Measurements from ENCODE around the gene GNS. TPM values are rescaled to one million over a fixed set of nuclear protein-coding genes. Genes with fewer than 3 reads are reported as not detected.

Gene GNS
- total RNA-seq, 1 experiment from 2014 or later: 74.9 TPM

GRCh38 chr12:64747695-64748094 lies 11.5 kb downstream of the GNS start:
- Histone ChIP-seq H3K9me3 (ENCODE audit: insufficient read depth, low read depth) (no peaks in the 10 kb centered on the region), H3K79me2 (ENCODE audit: low read depth) (no peaks in the 10 kb centered on the region), H3K27ac (no peak overlapping the region), H3K36me3 (ENCODE audit: low read depth) (peaks cover 34% of the 10 kb centered on the region), H3K4me2 (no peak overlapping the region), H3K27me3 (ENCODE audit: insufficient read depth, low read depth) (no peaks in the 10 kb centered on the region), H3F3A (ENCODE audit: insufficient read depth, low read depth) (peaks cover 24% of the 10 kb centered on the region), H3K4me1 (replicated peaks; ENCODE audit: insufficient read depth) (peaks cover 33% of the 10 kb centered on the region), H4K20me1 (ENCODE audit: insufficient read depth) (no peaks in the 10 kb centered on the region), H3K4me3 (no peak overlapping the region), H3K9me2 (ENCODE audit: insufficient read depth) (no peaks in the 10 kb centered on the region), H2AFZ (no peak overlapping the region)
- intact Hi-C loops (cut with micrococcal nuclease; ENCODE audit: unreplicated experiment): no loop called here
- ChIA-PET CTCF (no interaction called here), POLR2A (ENCODE audit: unreplicated experiment) (no interaction called here)
- DNase-seq: no peak
- BruUV-seq (replicated peaks): no TSS peak
- no peak for TF ChIP-seq EZH2 (IDR thresholded peaks at IDR 0.05; ENCODE audit: low read depth)
- no peak for TF ChIP-seq CTCF (conservative IDR thresholded peaks at IDR 0.05)

GRCh38 chr12:64746663-64747062 lies 12.5 kb downstream of the GNS start:
- no peaks in the 10 kb centered on the region for H3K27me3 ChIP-seq (ENCODE audit: insufficient read depth, low read depth)
- POLR2A ChIA-PET (ENCODE audit: unreplicated experiment): no interaction called here
- BruUV-seq (replicated peaks): no TSS peak
- TF ChIP-seq EZH2 (IDR thresholded peaks at IDR 0.05; ENCODE audit: low read depth) (no peak), CTCF (conservative IDR thresholded peaks at IDR 0.05) (no peak)
- H3F3A ChIP-seq (ENCODE audit: insufficient read depth, low read depth): peaks cover 24% of the 10 kb centered on the region
- intact Hi-C loops (cut with micrococcal nuclease; ENCODE audit: unreplicated experiment): no loop called here
- no peaks in the 10 kb centered on the region for H4K20me1 ChIP-seq (ENCODE audit: insufficient read depth)
- 0 out of 2 replicates have a peak overlapping the region, but pooled peaks have one; percentile 4 for H3K27ac ChIP-seq
- H2AFZ ChIP-seq: no peak overlapping the region
- CTCF ChIA-PET: no interaction called here
- H3K4me3 ChIP-seq: no peak overlapping the region
- H3K79me2 ChIP-seq (ENCODE audit: low read depth): no peaks in the 10 kb centered on the region
- no peaks in the 10 kb centered on the region for H3K9me2 ChIP-seq (ENCODE audit: insufficient read depth)
- H3K4me1 ChIP-seq (replicated peaks; ENCODE audit: insufficient read depth): peaks cover 30% of the 10 kb centered on the region
- H3K9me3 ChIP-seq (ENCODE audit: insufficient read depth, low read depth): no peaks in the 10 kb centered on the region
- DNase-seq: no peak
- H3K36me3 ChIP-seq (ENCODE audit: low read depth): peaks cover 41% of the 10 kb centered on the region
- no peak overlapping the region for H3K4me2 ChIP-seq

GRCh38 chr12:64745980-64746379 lies 13.2 kb downstream of the GNS start:
- Histone ChIP-seq H3F3A (ENCODE audit: insufficient read depth, low read depth) (peaks cover 24% of the 10 kb centered on the region), H3K4me1 (replicated peaks; ENCODE audit: insufficient read depth) (peaks cover 30% of the 10 kb centered on the region), H3K9me2 (ENCODE audit: insufficient read depth) (no peaks in the 10 kb centered on the region), H4K20me1 (ENCODE audit: insufficient read depth) (no peaks in the 10 kb centered on the region), H3K9me3 (ENCODE audit: insufficient read depth, low read depth) (no peaks in the 10 kb centered on the region), H3K27me3 (ENCODE audit: insufficient read depth, low read depth) (no peaks in the 10 kb centered on the region), H3K79me2 (ENCODE audit: low read depth) (no peaks in the 10 kb centered on the region), H3K4me3 (no peak overlapping the region), H2AFZ (no peak overlapping the region), H3K36me3 (ENCODE audit: low read depth) (peaks cover 41% of the 10 kb centered on the region), H3K4me2 (no peak overlapping the region), H3K27ac (no peak overlapping the region)
- ChIA-PET POLR2A (ENCODE audit: unreplicated experiment) (no interaction called here), CTCF (no interaction called here)
- no peak for DNase-seq
- intact Hi-C loops (cut with micrococcal nuclease; ENCODE audit: unreplicated experiment): no loop called here
- no TSS peak for BruUV-seq (replicated peaks)
- TF ChIP-seq EZH2 (IDR thresholded peaks at IDR 0.05; ENCODE audit: low read depth) (no peak), CTCF (conservative IDR thresholded peaks at IDR 0.05) (no peak)

Data from PC-9 (cell line).